Head of caudate nucleus (tissue), 42 donors: Measurements from ENCODE around the gene CCL4L2.
A peak's percentile ranks its signal among the peaks of the same experiment; 100 is the strongest.
"Not testable (repeated sequence)": the region's sequence is repeated elsewhere in the genome, so short reads cannot be mapped to it uniquely, and the experiment has no call there.

Experiments used
- DNase-seq, 42 donors: peaks; one replicate each; pipeline versions ENCODE4 v3.0.0 to v3.0.0-alpha.2; 2020 to 2021; ENCODE audit warnings: mixed read lengths in 7 of 42
- intact Hi-C: fragments of 100-400 bp; cut with DNase I; formaldehyde crosslinking; loops from one replicate; pipeline ENCODE4 v1.15.0; 2022

CCL4L2 gene

GRCh38 chr17:36194147-36194831 is 16.6 kb upstream of the CCL4L2 start:
- intact Hi-C loops, result not testable (repeated sequence)

GRCh38 chr17:36194832-36195433 is 15.9 kb upstream of the CCL4L2 start:
- intact Hi-C loops, DNase-seq: not testable (repeated sequence)

More at GRCh38 chr17:36194147-36194831, 16.6 kb upstream of the CCL4L2 start:
- not testable (repeated sequence) for DNase-seq

GRCh38 chr17:36195434-36196130 is 15.3 kb upstream of the CCL4L2 start:
- no peak for DNase-seq
- intact Hi-C loops, result no loop called here

GRCh38 chr17:36196131-36196486 is 14.8 kb upstream of the CCL4L2 start:
- intact Hi-C loops, result no loop called here
- no peak for DNase-seq

- DNase-seq, result no peak
- intact Hi-C loops, result no loop called here
Observed at GRCh38 chr17:36197387-36197703, 13.5 kb upstream of the CCL4L2 start.

GRCh38 chr17:36198831-36199465 is 11.9 kb upstream of the CCL4L2 start:
- intact Hi-C loops, result no loop called here
- peak in 1 of 42 donors; percentile 42 for DNase-seq

- DNase-seq, intact Hi-C loops: not testable (repeated sequence)
Observed at GRCh38 chr17:36201102-36201501, 9.8 kb upstream of the CCL4L2 start.

GRCh38 chr17:36201506-36201905 is 9.4 kb upstream of the CCL4L2 start:
- intact Hi-C loops, DNase-seq: not testable (repeated sequence)

GRCh38 chr17:36203335-36203734 is 7.5 kb upstream of the CCL4L2 start:
- intact Hi-C loops, result no loop called here

GRCh38 chr17:36204724-36205500 is 6.0 kb upstream of the CCL4L2 start:
- DNase-seq, result no peak
- intact Hi-C loops, result no loop called here

More at GRCh38 chr17:36203335-36203734, 7.5 kb upstream of the CCL4L2 start:
- DNase-seq, result no peak

GRCh38 chr17:36205637-36206485 is 5.0 kb upstream of the CCL4L2 start:
- DNase-seq, result no peak
- intact Hi-C loops, result no loop called here

- DNase-seq, intact Hi-C loops: not testable (repeated sequence)
Observed at GRCh38 chr17:36206486-36206821, 4.4 kb upstream of the CCL4L2 start.

- intact Hi-C loops, DNase-seq: not testable (repeated sequence)
Observed at GRCh38 chr17:36207383-36207782, 3.5 kb upstream of the CCL4L2 start.

- DNase-seq, result no peak
- intact Hi-C loops, result no loop called here
Observed at GRCh38 chr17:36209575-36209974, 1.3 kb upstream of the CCL4L2 start.

GRCh38 chr17:36211484-36212271 is 815 bp downstream of the CCL4L2 start:
- DNase-seq, intact Hi-C loops: not testable (repeated sequence)

- no peak for DNase-seq
Observed at GRCh38 chr17:36212272-36212605, 1.4 kb downstream of the CCL4L2 start.

GRCh38 chr17:36212966-36213365 is 2.1 kb downstream of the CCL4L2 start:
- intact Hi-C loops, result no loop called here
- no peak for DNase-seq

More at GRCh38 chr17:36212272-36212605, 1.4 kb downstream of the CCL4L2 start:
- intact Hi-C loops, result no loop called here

- no peak for DNase-seq
- intact Hi-C loops, result no loop called here
Observed at GRCh38 chr17:36213695-36214094, 2.8 kb downstream of the CCL4L2 start.
